ENCODE results near the gene GPR63.

GPR63 gene

DNA sequence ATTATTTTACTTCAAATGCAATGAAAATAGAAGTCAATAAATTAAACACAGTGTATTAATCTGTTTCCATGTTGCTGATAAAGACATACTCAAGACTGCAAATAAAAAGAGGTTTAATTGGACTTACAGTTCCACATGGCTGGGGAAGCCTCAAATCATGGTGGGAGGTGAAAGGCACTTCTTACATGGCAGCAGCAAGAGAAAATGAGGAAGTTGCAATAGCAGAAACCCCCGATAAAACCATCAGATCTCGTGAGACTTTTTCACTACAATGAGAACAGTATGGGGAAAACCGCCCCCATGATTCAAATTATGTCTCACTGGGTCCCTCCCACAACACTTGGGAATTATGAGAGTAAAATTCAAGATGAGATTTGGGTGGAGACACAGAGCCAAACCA lies 82.2 kb downstream of the GPR63 start:
- no peak for DNase-seq (ENCODE audit: low spot score)

DNA sequence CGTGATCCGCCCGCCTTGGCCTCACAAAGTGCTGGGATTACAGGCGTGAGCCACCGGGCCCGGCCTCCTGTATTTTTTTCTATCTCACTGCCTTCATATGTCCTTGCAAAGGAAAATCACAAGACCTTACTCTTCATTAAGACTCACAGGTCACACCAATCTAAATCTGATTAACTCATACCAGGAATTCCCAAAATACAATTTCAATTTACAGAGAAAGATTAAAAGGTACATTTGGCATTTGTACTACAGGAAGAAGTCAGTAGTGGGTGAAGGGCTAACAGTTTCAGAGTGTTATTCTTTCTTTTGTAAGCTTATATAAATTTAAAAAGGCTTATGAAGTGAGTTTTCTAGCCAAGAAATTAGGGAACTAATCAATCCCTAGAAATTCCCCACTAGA lies 87.4 kb downstream of the GPR63 start:
- DNase-seq (ENCODE audit: low spot score) = no peak

All from SW480 (cell line).